GM23338 (cell line): ENCODE results near the gene RNF217. TPM values are rescaled to one million over a fixed set of nuclear protein-coding genes. Genes with fewer than 3 reads are reported as not detected.

Source experiments
- ATAC-seq: fragments of 200-7000 bp; cut with Tn5 transposase; 3 replicates; pipeline ENCODE4 v1.9.1; 2020
- DNase-seq: peaks from one replicate; pipeline ENCODE4 v3.0.0-alpha.2; 2015; ENCODE audit warnings: low spot score
- H2AFZ ChIP-seq: fragments of 200-600 bp; sonication (generic); 2 replicates; pipeline ENCODE4 v1.8.0; 2016; ENCODE audit warnings: antibody characterized with exemption, mild to moderate bottlenecking, moderate library complexity
- H3F3A ChIP-seq: fragments of 200-600 bp; sonication (generic); replicated peaks from 2 replicates; pipeline ENCODE4 v1.8.0; 2017; ENCODE audit warnings: antibody characterized with exemption, mixed run types, low read depth
- H3K27ac ChIP-seq: fragments of 200-600 bp; sonication (generic); 2 replicates; pipeline ENCODE4 v1.6.1; 2016; ENCODE audit warnings: low read depth
- H3K27me3 ChIP-seq: fragments of 200-600 bp; sonication (generic); 2 replicates; pipeline ENCODE4 v1.8.0; 2016; ENCODE audit warnings: mild to moderate bottlenecking, mixed run types, moderate library complexity; ENCODE audit not compliant: insufficient read depth
- H3K36me3 ChIP-seq: fragments of 200-600 bp; sonication (generic); 2 replicates; pipeline ENCODE4 v1.8.0; 2016; ENCODE audit warnings: mild to moderate bottlenecking; ENCODE audit not compliant: insufficient read depth
- H3K4me1 ChIP-seq: fragments of 200-600 bp; sonication (generic); 2 replicates; pipeline ENCODE4 v1.8.0; 2016; ENCODE audit warnings: mild to moderate bottlenecking, moderate library complexity; ENCODE audit not compliant: insufficient read depth
- H3K4me2 ChIP-seq: fragments of 200-600 bp; sonication (generic); 2 replicates; pipeline ENCODE4 v1.7.1; 2017; ENCODE audit warnings: mixed run types
- H3K4me3 ChIP-seq: fragments of 200-600 bp; sonication (generic); 2 replicates; pipeline ENCODE4 v1.6.1; 2016; ENCODE audit warnings: mixed run types
- H3K79me2 ChIP-seq: fragments of 200-600 bp; sonication (generic); replicated peaks from 2 replicates; pipeline ENCODE4 v1.8.0; 2017; ENCODE audit warnings: mild to moderate bottlenecking; ENCODE audit not compliant: insufficient read depth
- H3K9me2 ChIP-seq: fragments of 200-600 bp; sonication (generic); 2 replicates; pipeline ENCODE4 v1.8.0; 2017; ENCODE audit not compliant: insufficient read depth
- H4K20me1 ChIP-seq: fragments of 200-600 bp; sonication (generic); replicated peaks from 2 replicates; pipeline ENCODE4 v1.8.0; 2017; ENCODE audit warnings: mild to moderate bottlenecking; ENCODE audit not compliant: insufficient read depth
- H3K27ac Mint-ChIP-seq: 2 replicates; pipeline ENCODE4 v1.8.0; 2020; ENCODE audit warnings: inconsistent platforms, mild to moderate bottlenecking, moderate library complexity, mixed read lengths
- H3K27me3 Mint-ChIP-seq: 3 replicates; pipeline ENCODE4 v1.8.0; 2022; ENCODE audit warnings: low read depth, mild to moderate bottlenecking, moderate library complexity, mixed read lengths, inconsistent platforms; ENCODE audit not compliant: insufficient read depth, poor library complexity
- H3K36me3 Mint-ChIP-seq: 3 replicates; pipeline ENCODE4 v1.8.0; 2021; ENCODE audit warnings: low read depth, mild to moderate bottlenecking, inconsistent platforms, moderate library complexity, mixed read lengths
- H3K4me1 Mint-ChIP-seq: 3 replicates; pipeline ENCODE4 v1.8.0; 2020; ENCODE audit warnings: mild to moderate bottlenecking, inconsistent platforms, mixed read lengths
- H3K4me3 Mint-ChIP-seq: 3 replicates; pipeline ENCODE4 v1.8.0; 2021; ENCODE audit warnings: moderate library complexity, mild to moderate bottlenecking, inconsistent platforms, mixed read lengths
- H3K9me3 Mint-ChIP-seq: 3 replicates; pipeline ENCODE4 v1.8.0; 2020; ENCODE audit warnings: moderate library complexity, mild to moderate bottlenecking, inconsistent platforms, mixed read lengths
- CREB1 ChIP-seq: fragments of 250-450 bp; sonication (Bioruptor Pico); IDR thresholded peaks from 2 replicates; pipeline ENCODE4 v1.5.0; 2020; ENCODE audit warnings: low read depth, mild to moderate bottlenecking, moderate library complexity
- EZH2 ChIP-seq: fragments of 200-600 bp; sonication (generic); IDR thresholded peaks from one replicate; pipeline ENCODE4 v1.8.0; 2017; ENCODE audit warnings: antibody characterized with exemption, mild to moderate bottlenecking, low read depth; ENCODE audit not compliant: unreplicated experiment
- EZH2phosphoT487 ChIP-seq: fragments of 200-600 bp; sonication (generic); IDR thresholded peaks from one replicate; pipeline ENCODE4 v1.8.1; 2018; ENCODE audit warnings: antibody characterized with exemption; ENCODE audit not compliant: unreplicated experiment
- NANOG ChIP-seq: IDR thresholded peaks from 2 replicates; pipeline ENCODE4 v1.6.1; 2016; ENCODE audit warnings: antibody characterized with exemption, borderline replicate concordance
- POLR2AphosphoS5 ChIP-seq: IDR thresholded peaks from 2 replicates; pipeline ENCODE4 v1.6.1; 2016; ENCODE audit warnings: antibody characterized with exemption, low read depth
- STAT1 ChIP-seq: IDR thresholded peaks from one replicate; pipeline ENCODE4 v1.6.1; 2016; ENCODE audit warnings: antibody characterized with exemption; ENCODE audit not compliant: unreplicated experiment
- ZNF114 ChIP-seq: fragments of 250-450 bp; sonication (Bioruptor Pico); IDR thresholded peaks from 2 replicates; pipeline ENCODE4 v1.5.0; 2020; ENCODE audit warnings: mild to moderate bottlenecking, moderate library complexity
- ZNF331 ChIP-seq: fragments of 250-450 bp; sonication (Bioruptor Pico); IDR thresholded peaks from 2 replicates; pipeline ENCODE4 v1.5.0; 2020; ENCODE audit warnings: low read depth, mild to moderate bottlenecking, moderate library complexity
- polyA plus RNA-seq: library from polyadenylated mRNA; unstranded; fragments of >200 nt; fragmentation: Nextera tagmentation; extraction: Ambion mirVana; gene quantifications from 2 replicates; pipeline ENCODE4 v1.2.1, GENCODE V29; 2016
- total RNA-seq: library from RNA; depleted of rRNA; stranded (reverse); fragments of >200 nt; shearing (Covaris generic); gene quantifications from 2 replicates; pipeline ENCODE4 v1.2.3, GENCODE V29; 2014
- TF ChIP-seq, protein P1 (sequence below): fragments of 250-450 bp; sonication (Bioruptor Pico); IDR thresholded peaks from 2 replicates; pipeline ENCODE4 v1.5.0; 2020; ENCODE audit warnings: mild to moderate bottlenecking, moderate library complexity
- TF ChIP-seq, protein P2 (sequence below): IDR thresholded peaks from 2 replicates; pipeline ENCODE4 v1.6.1; 2016; ENCODE audit warnings: antibody characterized with exemption
- TF ChIP-seq, protein P3 (sequence below), 2 experiments: fragments of 200-600 bp in 1 of 2; sonication (generic) in 1 of 2; conservative IDR thresholded peaks; 2 replicates each; pipeline versions ENCODE4 v1.5.1 to v1.6.1; 2016 to 2017; ENCODE audit warnings: antibody characterized with exemption in 2 of 2, low read depth in 2 of 2, mild to moderate bottlenecking in 2 of 2, moderate library complexity in 1 of 2

Gene RNF217
- total and polyA plus RNA-seq, 2 experiments from 2014 or later = 1.7 to 6.2 TPM

DNA sequence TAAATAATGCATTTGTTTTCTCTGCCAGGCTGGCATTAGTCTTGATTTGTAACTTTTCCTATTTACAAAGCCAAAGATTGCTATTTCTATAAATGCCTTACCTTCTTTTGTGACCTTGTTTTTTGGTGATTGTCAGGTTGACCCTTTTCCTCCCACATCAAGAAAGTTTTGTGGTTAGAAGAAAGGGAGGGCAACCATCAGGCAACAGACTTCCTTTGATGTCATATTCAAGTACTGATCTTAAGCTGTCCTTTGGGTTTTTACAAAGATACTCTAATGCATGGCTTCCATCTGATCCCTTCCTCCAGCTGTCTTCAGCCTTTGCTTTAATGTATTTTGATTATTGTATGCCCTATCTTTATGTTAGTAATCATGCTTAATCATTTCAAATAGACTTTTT is 23.9 kb downstream of the RNF217 start:
- no peak for DNase-seq
- Mint-ChIP-seq H3K27ac (peak overlapping the region; percentile 23; the same call in 1 of the 2 replicates), H3K9me3 (no peaks in the 10 kb centered on the region)

More for the DNA sequence above, 23.9 kb downstream of the RNF217 start:
- Histone ChIP-seq H3K27me3 (no peaks in the 10 kb centered on the region), H3K4me2 (no peak overlapping the region), H2AFZ (no peak overlapping the region), H3K79me2 (no peaks in the 10 kb centered on the region), H3K4me1 (no peaks in the 10 kb centered on the region), H3K27ac (no peak overlapping the region), H3K9me2 (no peaks in the 10 kb centered on the region), H3K4me3 (no peak overlapping the region), H4K20me1 (no peaks in the 10 kb centered on the region), H3F3A (no peaks in the 10 kb centered on the region), H3K36me3 (no peaks in the 10 kb centered on the region)
- no peak overlapping the region for H3K4me3 Mint-ChIP-seq
- H3K27me3 Mint-ChIP-seq = no peaks in the 10 kb centered on the region
- TF ChIP-seq, protein P1, sequence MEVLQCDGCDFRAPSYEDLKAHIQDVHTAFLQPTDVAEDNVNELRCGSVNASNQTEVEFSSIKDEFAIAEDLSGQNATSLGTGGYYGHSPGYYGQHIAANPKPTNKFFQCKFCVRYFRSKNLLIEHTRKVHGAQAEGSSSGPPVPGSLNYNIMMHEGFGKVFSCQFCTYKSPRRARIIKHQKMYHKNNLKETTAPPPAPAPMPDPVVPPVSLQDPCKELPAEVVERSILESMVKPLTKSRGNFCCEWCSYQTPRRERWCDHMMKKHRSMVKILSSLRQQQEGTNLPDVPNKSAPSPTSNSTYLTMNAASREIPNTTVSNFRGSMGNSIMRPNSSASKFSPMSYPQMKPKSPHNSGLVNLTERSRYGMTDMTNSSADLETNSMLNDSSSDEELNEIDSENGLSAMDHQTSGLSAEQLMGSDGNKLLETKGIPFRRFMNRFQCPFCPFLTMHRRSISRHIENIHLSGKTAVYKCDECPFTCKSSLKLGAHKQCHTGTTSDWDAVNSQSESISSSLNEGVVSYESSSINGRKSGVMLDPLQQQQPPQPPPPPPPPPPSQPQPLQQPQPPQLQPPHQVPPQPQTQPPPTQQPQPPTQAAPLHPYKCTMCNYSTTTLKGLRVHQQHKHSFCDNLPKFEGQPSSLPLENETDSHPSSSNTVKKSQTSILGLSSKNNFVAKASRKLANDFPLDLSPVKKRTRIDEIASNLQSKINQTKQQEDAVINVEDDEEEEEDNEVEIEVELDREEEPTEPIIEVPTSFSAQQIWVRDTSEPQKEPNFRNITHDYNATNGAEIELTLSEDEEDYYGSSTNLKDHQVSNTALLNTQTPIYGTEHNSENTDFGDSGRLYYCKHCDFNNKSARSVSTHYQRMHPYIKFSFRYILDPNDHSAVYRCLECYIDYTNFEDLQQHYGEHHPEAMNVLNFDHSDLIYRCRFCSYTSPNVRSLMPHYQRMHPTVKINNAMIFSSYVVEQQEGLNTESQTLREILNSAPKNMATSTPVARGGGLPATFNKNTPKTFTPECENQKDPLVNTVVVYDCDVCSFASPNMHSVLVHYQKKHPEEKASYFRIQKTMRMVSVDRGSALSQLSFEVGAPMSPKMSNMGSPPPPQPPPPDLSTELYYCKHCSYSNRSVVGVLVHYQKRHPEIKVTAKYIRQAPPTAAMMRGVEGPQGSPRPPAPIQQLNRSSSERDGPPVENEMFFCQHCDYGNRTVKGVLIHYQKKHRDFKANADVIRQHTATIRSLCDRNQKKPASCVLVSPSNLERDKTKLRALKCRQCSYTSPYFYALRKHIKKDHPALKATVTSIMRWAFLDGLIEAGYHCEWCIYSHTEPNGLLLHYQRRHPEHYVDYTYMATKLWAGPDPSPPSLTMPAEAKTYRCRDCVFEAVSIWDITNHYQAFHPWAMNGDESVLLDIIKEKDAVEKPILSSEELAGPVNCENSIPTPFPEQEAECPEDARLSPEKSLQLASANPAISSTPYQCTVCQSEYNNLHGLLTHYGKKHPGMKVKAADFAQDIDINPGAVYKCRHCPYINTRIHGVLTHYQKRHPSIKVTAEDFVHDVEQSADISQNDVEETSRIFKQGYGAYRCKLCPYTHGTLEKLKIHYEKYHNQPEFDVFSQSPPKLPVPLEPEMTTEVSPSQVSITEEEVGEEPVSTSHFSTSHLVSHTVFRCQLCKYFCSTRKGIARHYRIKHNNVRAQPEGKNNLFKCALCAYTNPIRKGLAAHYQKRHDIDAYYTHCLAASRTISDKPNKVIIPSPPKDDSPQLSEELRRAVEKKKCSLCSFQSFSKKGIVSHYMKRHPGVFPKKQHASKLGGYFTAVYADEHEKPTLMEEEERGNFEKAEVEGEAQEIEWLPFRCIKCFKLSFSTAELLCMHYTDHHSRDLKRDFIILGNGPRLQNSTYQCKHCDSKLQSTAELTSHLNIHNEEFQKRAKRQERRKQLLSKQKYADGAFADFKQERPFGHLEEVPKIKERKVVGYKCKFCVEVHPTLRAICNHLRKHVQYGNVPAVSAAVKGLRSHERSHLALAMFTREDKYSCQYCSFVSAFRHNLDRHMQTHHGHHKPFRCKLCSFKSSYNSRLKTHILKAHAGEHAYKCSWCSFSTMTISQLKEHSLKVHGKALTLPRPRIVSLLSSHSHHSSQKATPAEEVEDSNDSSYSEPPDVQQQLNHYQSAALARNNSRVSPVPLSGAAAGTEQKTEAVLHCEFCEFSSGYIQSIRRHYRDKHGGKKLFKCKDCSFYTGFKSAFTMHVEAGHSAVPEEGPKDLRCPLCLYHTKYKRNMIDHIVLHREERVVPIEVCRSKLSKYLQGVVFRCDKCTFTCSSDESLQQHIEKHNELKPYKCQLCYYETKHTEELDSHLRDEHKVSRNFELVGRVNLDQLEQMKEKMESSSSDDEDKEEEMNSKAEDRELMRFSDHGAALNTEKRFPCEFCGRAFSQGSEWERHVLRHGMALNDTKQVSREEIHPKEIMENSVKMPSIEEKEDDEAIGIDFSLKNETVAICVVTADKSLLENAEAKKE = no peak
- no peak for TF ChIP-seq ZNF114 (CRISPR knock-in tag)
- TF ChIP-seq, protein P2, sequence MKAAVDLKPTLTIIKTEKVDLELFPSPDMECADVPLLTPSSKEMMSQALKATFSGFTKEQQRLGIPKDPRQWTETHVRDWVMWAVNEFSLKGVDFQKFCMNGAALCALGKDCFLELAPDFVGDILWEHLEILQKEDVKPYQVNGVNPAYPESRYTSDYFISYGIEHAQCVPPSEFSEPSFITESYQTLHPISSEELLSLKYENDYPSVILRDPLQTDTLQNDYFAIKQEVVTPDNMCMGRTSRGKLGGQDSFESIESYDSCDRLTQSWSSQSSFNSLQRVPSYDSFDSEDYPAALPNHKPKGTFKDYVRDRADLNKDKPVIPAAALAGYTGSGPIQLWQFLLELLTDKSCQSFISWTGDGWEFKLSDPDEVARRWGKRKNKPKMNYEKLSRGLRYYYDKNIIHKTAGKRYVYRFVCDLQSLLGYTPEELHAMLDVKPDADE = no peak
- TF ChIP-seq STAT1 = no peak
- TF ChIP-seq, protein P3, sequence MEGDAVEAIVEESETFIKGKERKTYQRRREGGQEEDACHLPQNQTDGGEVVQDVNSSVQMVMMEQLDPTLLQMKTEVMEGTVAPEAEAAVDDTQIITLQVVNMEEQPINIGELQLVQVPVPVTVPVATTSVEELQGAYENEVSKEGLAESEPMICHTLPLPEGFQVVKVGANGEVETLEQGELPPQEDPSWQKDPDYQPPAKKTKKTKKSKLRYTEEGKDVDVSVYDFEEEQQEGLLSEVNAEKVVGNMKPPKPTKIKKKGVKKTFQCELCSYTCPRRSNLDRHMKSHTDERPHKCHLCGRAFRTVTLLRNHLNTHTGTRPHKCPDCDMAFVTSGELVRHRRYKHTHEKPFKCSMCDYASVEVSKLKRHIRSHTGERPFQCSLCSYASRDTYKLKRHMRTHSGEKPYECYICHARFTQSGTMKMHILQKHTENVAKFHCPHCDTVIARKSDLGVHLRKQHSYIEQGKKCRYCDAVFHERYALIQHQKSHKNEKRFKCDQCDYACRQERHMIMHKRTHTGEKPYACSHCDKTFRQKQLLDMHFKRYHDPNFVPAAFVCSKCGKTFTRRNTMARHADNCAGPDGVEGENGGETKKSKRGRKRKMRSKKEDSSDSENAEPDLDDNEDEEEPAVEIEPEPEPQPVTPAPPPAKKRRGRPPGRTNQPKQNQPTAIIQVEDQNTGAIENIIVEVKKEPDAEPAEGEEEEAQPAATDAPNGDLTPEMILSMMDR (conservative IDR thresholded peaks at IDR 0.05; ENCODE audit: low read depth in 2 of 2) = no peak
- TF ChIP-seq EZH2phosphoT487 = no peak
- no peak for TF ChIP-seq NANOG
- no peak for TF ChIP-seq POLR2AphosphoS5
- no peak for TF ChIP-seq ZNF331 (CRISPR knock-in tag)
- no peak for TF ChIP-seq CREB1 (CRISPR knock-in tag)
- TF ChIP-seq EZH2 = no peak
- ATAC-seq = no peak
- H3K36me3 Mint-ChIP-seq = no peaks in the 10 kb centered on the region
- peaks cover 4% of the 10 kb centered on the region; the same call in 1 of the 3 replicates for H3K4me1 Mint-ChIP-seq
